ENCODE data around the gene NUP133.

NUP133 gene

GRCh38 chr1:229538945-229539344 lies 30.8 kb upstream of the NUP133 start:
- Histone ChIP-seq H4K20me1 (ENCODE audit: insufficient read depth, low read length, poor library complexity, severe bottlenecking) (no peaks in the 10 kb centered on the region), H3K4me3 (ENCODE audit: low read length, poor library complexity, severe bottlenecking) (no peak overlapping the region), H3K4me1 (ENCODE audit: insufficient read depth, low read length, poor library complexity, severe bottlenecking) (no peaks in the 10 kb centered on the region), H3F3A (ENCODE audit: low read depth) (no peaks in the 10 kb centered on the region), H2AFZ (ENCODE audit: low read length) (no peak overlapping the region), H3K4me2 (ENCODE audit: low read depth, low read length, poor library complexity, severe bottlenecking) (no peak overlapping the region), H3K9ac (ENCODE audit: low read depth, low read length, poor library complexity, severe bottlenecking) (no peak overlapping the region), H3K36me3 (ENCODE audit: insufficient read depth, low read length) (peaks cover 6% of the 10 kb centered on the region; the same call in 1 of the 2 replicates), H3K9me2 (replicated peaks; ENCODE audit: low read depth, low read length) (no peaks in the 10 kb centered on the region), H3K27me3 (ENCODE audit: insufficient read depth, low read length, poor library complexity, severe bottlenecking) (no peaks in the 10 kb centered on the region), H3K79me2 (ENCODE audit: insufficient read depth, low read length) (no peaks in the 10 kb centered on the region), H3K9me3 (ENCODE audit: insufficient read depth, low read depth, low read length) (no peaks in the 10 kb centered on the region)
- TF ChIP-seq CTCF (conservative IDR thresholded peaks at IDR 0.05; ENCODE audit: low read length): no peak

DNA sequence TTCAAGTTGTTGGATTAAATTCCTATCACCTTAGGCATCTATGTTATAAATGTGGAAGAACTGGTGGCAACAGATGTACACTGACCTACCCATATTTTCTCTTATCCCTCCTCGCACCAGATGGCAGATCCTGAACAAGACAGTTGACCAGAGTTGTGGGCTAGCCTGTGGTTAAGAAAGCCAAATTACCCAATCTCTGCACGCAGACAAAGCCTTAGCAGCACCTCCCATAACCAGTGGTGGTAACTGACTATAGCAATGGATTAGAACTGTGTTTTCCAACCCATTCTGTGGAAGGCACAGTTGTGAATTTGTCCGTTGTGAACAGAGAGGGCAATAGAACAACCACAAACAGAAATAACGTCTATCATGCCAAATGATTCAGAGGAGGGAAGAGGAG lies 29.8 kb upstream of the NUP133 start:
- Histone ChIP-seq H2AFZ (ENCODE audit: low read length) (no peak overlapping the region), H4K20me1 (ENCODE audit: insufficient read depth, low read length, poor library complexity, severe bottlenecking) (no peaks in the 10 kb centered on the region), H3K9me2 (replicated peaks; ENCODE audit: low read depth, low read length) (no peaks in the 10 kb centered on the region), H3K36me3 (ENCODE audit: insufficient read depth, low read length) (peaks cover 6% of the 10 kb centered on the region; the same call in 1 of the 2 replicates), H3K4me2 (ENCODE audit: low read depth, low read length, poor library complexity, severe bottlenecking) (no peak overlapping the region), H3K9me3 (ENCODE audit: insufficient read depth, low read depth, low read length) (no peaks in the 10 kb centered on the region), H3K4me1 (ENCODE audit: insufficient read depth, low read length, poor library complexity, severe bottlenecking) (no peaks in the 10 kb centered on the region), H3K4me3 (ENCODE audit: low read length, poor library complexity, severe bottlenecking) (no peak overlapping the region), H3K27me3 (ENCODE audit: insufficient read depth, low read length, poor library complexity, severe bottlenecking) (no peaks in the 10 kb centered on the region), H3K79me2 (ENCODE audit: insufficient read depth, low read length) (no peaks in the 10 kb centered on the region), H3K9ac (ENCODE audit: low read depth, low read length, poor library complexity, severe bottlenecking) (no peak overlapping the region), H3F3A (ENCODE audit: low read depth) (no peaks in the 10 kb centered on the region)
- TF ChIP-seq CTCF (conservative IDR thresholded peaks at IDR 0.05; ENCODE audit: low read length): no peak
- no peak for TF ChIP-seq EZH2phosphoT487 (IDR thresholded peaks at IDR 0.05; ENCODE audit: borderline replicate concordance)

- Histone ChIP-seq H3K4me1 (ENCODE audit: insufficient read depth, low read length, poor library complexity, severe bottlenecking) (no peaks in the 10 kb centered on the region), H3K9ac (ENCODE audit: low read depth, low read length, poor library complexity, severe bottlenecking) (no peak overlapping the region), H3K27me3 (ENCODE audit: insufficient read depth, low read length, poor library complexity, severe bottlenecking) (no peaks in the 10 kb centered on the region), H3K79me2 (ENCODE audit: insufficient read depth, low read length) (no peaks in the 10 kb centered on the region), H2AFZ (ENCODE audit: low read length) (no peak overlapping the region), H3F3A (ENCODE audit: low read depth) (no peaks in the 10 kb centered on the region), H4K20me1 (ENCODE audit: insufficient read depth, low read length, poor library complexity, severe bottlenecking) (no peaks in the 10 kb centered on the region), H3K4me2 (ENCODE audit: low read depth, low read length, poor library complexity, severe bottlenecking) (no peak overlapping the region), H3K9me2 (replicated peaks; ENCODE audit: low read depth, low read length) (no peaks in the 10 kb centered on the region), H3K4me3 (ENCODE audit: low read length, poor library complexity, severe bottlenecking) (no peak overlapping the region), H3K36me3 (ENCODE audit: insufficient read depth, low read length) (peaks cover 6% of the 10 kb centered on the region; the same call in 1 of the 2 replicates), H3K9me3 (ENCODE audit: insufficient read depth, low read depth, low read length) (no peaks in the 10 kb centered on the region)
- no peak for TF ChIP-seq EZH2phosphoT487 (IDR thresholded peaks at IDR 0.05; ENCODE audit: borderline replicate concordance)
- no peak for TF ChIP-seq CTCF (conservative IDR thresholded peaks at IDR 0.05; ENCODE audit: low read length)
Measured at GRCh38 chr1:229536982-229537381, 28.8 kb upstream of the NUP133 start.
